WTC11 (cell line): ENCODE measurements around the gene ACACA.

Experiments used
- AR ChIP-seq: fragments of 250-450 bp; sonication (Bioruptor Pico); IDR thresholded peaks from 2 replicates; pipeline ENCODE4 v1.9.0; 2021; ENCODE audit warnings: mild to moderate bottlenecking
- CREB1 ChIP-seq: sonication (generic); formaldehyde crosslinking; IDR thresholded peaks from 2 replicates; pipeline ENCODE4 v1.8.0; 2023; ENCODE audit warnings: mild to moderate bottlenecking, missing genetic modification reagents
- CTCF ChIP-seq: fragments of 200-600 bp; IDR thresholded peaks from 2 replicates; pipeline ENCODE4 v1.8.0; 2022; ENCODE audit warnings: antibody characterized with exemption
- E2F5 ChIP-seq: sonication (generic); formaldehyde crosslinking; IDR thresholded peaks from 2 replicates; pipeline ENCODE4 v1.8.1; 2022; ENCODE audit warnings: mild to moderate bottlenecking, moderate library complexity, missing genetic modification reagents
- GTF2I ChIP-seq: fragments of 250-450 bp; sonication (Bioruptor Pico); conservative IDR thresholded peaks from 2 replicates; pipeline ENCODE4 v1.4.0; 2021; ENCODE audit warnings: mild to moderate bottlenecking
- JUN ChIP-seq: sonication (generic); formaldehyde crosslinking; IDR thresholded peaks from 2 replicates; pipeline ENCODE4 v1.8.0; 2023; ENCODE audit warnings: mild to moderate bottlenecking, missing genetic modification reagents
- OVOL2 ChIP-seq: fragments of 250-450 bp; sonication (Bioruptor Pico); IDR thresholded peaks from 2 replicates; pipeline ENCODE4 v1.9.0; 2021; ENCODE audit warnings: mild to moderate bottlenecking, borderline replicate concordance
- SMAD3 ChIP-seq: sonication (generic); formaldehyde crosslinking; IDR thresholded peaks from 2 replicates; pipeline ENCODE4 v1.8.0; 2022; ENCODE audit warnings: missing genetic modification reagents, mild to moderate bottlenecking, borderline replicate concordance
- ZNF263 ChIP-seq: sonication (generic); formaldehyde crosslinking; IDR thresholded peaks from 2 replicates; pipeline ENCODE4 v1.8.1; 2022; ENCODE audit warnings: low read depth, mild to moderate bottlenecking, moderate library complexity, missing genetic modification reagents
- TF ChIP-seq, protein P1 (sequence below): sonication (generic); formaldehyde crosslinking; IDR thresholded peaks from 2 replicates; pipeline ENCODE4 v1.8.1; 2023; ENCODE audit warnings: mild to moderate bottlenecking, missing genetic modification reagents, moderate library complexity
- TF ChIP-seq, protein P2 (sequence below): sonication (generic); formaldehyde crosslinking; IDR thresholded peaks from 2 replicates; pipeline ENCODE4 v1.8.1; 2022; ENCODE audit warnings: low read depth, mild to moderate bottlenecking, moderate library complexity, missing genetic modification reagents, borderline replicate concordance

DNA sequence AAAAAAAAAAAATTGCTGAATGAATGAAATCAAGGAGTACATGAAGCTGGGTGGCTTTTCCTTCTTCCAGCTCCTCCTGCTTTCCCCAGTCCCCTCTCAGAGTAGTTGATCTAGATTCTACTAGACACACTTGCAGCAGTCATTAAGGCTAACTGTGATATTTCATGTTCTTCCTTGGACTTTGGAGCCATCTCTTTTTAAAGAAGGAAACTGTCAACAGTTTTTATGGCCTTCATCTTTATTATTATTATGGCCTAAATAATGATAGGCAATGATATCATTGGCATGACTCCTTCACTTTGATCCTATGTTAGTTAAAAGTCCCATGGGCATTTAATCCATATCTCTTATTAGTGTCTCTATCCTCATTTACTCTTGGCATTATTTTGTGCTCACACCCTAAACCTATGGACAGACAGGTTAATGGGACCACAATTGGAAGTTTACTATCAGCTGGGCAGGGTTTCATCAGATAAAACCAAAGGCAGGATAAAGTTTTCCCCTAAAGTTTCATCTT, 21.1 kb downstream of the ACACA start:
- TF ChIP-seq OVOL2 (CRISPR knock-in tag) (no peak), E2F5 (CRISPR knock-in tag) (no peak), CTCF (no peak), JUN (CRISPR knock-in tag) (no peak), CREB1 (CRISPR knock-in tag) (no peak), ZNF263 (CRISPR knock-in tag) (no peak), GTF2I (CRISPR knock-in tag) (no peak), AR (CRISPR knock-in tag) (no peak), SMAD3 (CRISPR knock-in tag) (no peak)
- TF ChIP-seq, protein P1, sequence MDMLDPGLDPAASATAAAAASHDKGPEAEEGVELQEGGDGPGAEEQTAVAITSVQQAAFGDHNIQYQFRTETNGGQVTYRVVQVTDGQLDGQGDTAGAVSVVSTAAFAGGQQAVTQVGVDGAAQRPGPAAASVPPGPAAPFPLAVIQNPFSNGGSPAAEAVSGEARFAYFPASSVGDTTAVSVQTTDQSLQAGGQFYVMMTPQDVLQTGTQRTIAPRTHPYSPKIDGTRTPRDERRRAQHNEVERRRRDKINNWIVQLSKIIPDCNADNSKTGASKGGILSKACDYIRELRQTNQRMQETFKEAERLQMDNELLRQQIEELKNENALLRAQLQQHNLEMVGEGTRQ (CRISPR knock-in tag): no peak
- TF ChIP-seq, protein P2, sequence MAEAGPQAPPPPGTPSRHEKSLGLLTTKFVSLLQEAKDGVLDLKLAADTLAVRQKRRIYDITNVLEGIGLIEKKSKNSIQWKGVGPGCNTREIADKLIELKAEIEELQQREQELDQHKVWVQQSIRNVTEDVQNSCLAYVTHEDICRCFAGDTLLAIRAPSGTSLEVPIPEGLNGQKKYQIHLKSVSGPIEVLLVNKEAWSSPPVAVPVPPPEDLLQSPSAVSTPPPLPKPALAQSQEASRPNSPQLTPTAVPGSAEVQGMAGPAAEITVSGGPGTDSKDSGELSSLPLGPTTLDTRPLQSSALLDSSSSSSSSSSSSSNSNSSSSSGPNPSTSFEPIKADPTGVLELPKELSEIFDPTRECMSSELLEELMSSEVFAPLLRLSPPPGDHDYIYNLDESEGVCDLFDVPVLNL (CRISPR knock-in tag): no peak
